Thyroid gland (tissue), 4 donors: ENCODE measurements around the gene BRIP1. TPM values are rescaled to one million over a fixed set of nuclear protein-coding genes. Genes with fewer than 3 reads are reported as not detected.

Experiments used
- DNase-seq, 2 donors: peaks; one replicate each; pipeline ENCODE4 v3.0.0-alpha.2; 2019
- H3K27ac ChIP-seq, 3 donors: fragments of 200-600 bp; sonication (generic); 1 replicate in 2 of 3; 2 replicates in 1 of 3; pipeline ENCODE4 v1.5.1; 2016 to 2019; ENCODE audit warnings: mild to moderate bottlenecking in 1 of 3, moderate library complexity in 1 of 3
- H3K27me3 ChIP-seq: fragments of 200-600 bp; sonication (generic); one replicate; pipeline ENCODE4 v1.5.1; 2019
- H3K36me3 ChIP-seq, 2 donors: fragments of 200-600 bp; sonication (generic); one replicate each; pipeline ENCODE4 v1.5.1; 2016 to 2019
- H3K4me1 ChIP-seq, 2 donors: fragments of 200-600 bp; sonication (generic); one replicate each; pipeline ENCODE4 v1.5.1; 2017 to 2019
- H3K4me3 ChIP-seq, 3 donors: fragments of 200-600 bp; sonication (generic); replicated peaks in 1 of 3; 1 replicate in 2 of 3; 2 replicates in 1 of 3; pipeline ENCODE4 v1.5.1; 2016; ENCODE audit warnings: mild to moderate bottlenecking in 1 of 3
- H3K9me3 ChIP-seq: fragments of 200-600 bp; sonication (generic); one replicate; pipeline ENCODE4 v1.5.1; 2017
- POLR2A ChIP-seq, 2 donors: fragments of 450-650 bp; IDR thresholded peaks; one replicate each; pipeline ENCODE4 v1.6.1; 2017; ENCODE audit warnings: antibody characterized with exemption in 2 of 2, mild to moderate bottlenecking in 2 of 2, moderate library complexity in 1 of 2
- WGBS, 2 donors: methylation state at CpG; one replicate each; pipeline ENCODE4 v1.1.5; 2017; 5-methylcytosine and 5-hydroxymethylcytosine counted together
- intact Hi-C: fragments of 100-400 bp; cut with DNase I; formaldehyde crosslinking; loops from one replicate; pipeline ENCODE4 v1.15.1; 2023
- total RNA-seq, 4 donors: library from RNA; depleted of rRNA; stranded (reverse); fragments of >200 nt; gene quantifications; one replicate each; pipeline ENCODE4 v1.2.3, GENCODE V29; 2016
- TF ChIP-seq, protein P1 (sequence below), 6 experiments: fragments of 200-600 bp in 3 of 6; fragments of 450-650 bp in 3 of 6; sonication (generic) in 3 of 6; IDR thresholded peaks; one replicate each; pipeline ENCODE4 v1.5.1; 2016 to 2019; ENCODE audit warnings: antibody characterized with exemption in 6 of 6, mild to moderate bottlenecking in 2 of 6, inconsistent platforms in 1 of 6, moderate library complexity in 1 of 6

BRIP1 gene
- total RNA-seq, 4 donors from 2014 or later = 0.40 TPM; not detected in 3

DNA sequence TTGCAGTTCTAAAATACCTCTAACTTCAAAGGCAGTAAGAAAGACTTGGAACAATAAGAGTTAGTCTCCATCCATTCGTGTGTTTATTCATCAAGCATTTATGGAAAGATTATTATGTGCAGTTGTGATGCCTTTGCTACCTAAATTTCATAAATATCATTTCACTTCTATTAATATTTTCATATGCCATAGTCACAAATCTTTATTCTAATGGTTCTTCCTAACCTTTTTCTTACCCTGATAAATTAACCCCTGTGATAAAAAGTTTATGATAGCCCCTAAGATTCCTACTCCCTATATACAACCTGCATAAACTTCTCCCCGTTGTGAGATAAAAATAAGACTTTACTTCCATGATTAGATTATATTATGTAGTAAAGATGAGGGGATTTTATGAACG, 94.9 kb downstream of the BRIP1 start:
- no peak for DNase-seq
- no peaks in the 10 kb centered on the region for H3K36me3 ChIP-seq
- 96 to 99% methylated on average over 3 of the region's 3 CpGs for WGBS, 2 donors
- TF ChIP-seq, protein P1, sequence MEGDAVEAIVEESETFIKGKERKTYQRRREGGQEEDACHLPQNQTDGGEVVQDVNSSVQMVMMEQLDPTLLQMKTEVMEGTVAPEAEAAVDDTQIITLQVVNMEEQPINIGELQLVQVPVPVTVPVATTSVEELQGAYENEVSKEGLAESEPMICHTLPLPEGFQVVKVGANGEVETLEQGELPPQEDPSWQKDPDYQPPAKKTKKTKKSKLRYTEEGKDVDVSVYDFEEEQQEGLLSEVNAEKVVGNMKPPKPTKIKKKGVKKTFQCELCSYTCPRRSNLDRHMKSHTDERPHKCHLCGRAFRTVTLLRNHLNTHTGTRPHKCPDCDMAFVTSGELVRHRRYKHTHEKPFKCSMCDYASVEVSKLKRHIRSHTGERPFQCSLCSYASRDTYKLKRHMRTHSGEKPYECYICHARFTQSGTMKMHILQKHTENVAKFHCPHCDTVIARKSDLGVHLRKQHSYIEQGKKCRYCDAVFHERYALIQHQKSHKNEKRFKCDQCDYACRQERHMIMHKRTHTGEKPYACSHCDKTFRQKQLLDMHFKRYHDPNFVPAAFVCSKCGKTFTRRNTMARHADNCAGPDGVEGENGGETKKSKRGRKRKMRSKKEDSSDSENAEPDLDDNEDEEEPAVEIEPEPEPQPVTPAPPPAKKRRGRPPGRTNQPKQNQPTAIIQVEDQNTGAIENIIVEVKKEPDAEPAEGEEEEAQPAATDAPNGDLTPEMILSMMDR (IDR thresholded peaks at IDR 0.05) = no peak
- no peak for TF ChIP-seq POLR2A (IDR thresholded peaks at IDR 0.05)
- no peaks in the 10 kb centered on the region for H3K27me3 ChIP-seq
- H3K9me3 ChIP-seq = no peaks in the 10 kb centered on the region
- H3K4me3 ChIP-seq = no peak overlapping the region
- intact Hi-C loops = no loop called here
- no peak overlapping the region for H3K27ac ChIP-seq
- no peaks in the 10 kb centered on the region for H3K4me1 ChIP-seq

GRCh38 chr17:61766520-61766919, 96.8 kb downstream of the BRIP1 start:
- no peaks in the 10 kb centered on the region for H3K4me1 ChIP-seq
- no peaks in the 10 kb centered on the region for H3K9me3 ChIP-seq
- no peaks in the 10 kb centered on the region for H3K36me3 ChIP-seq
- H3K4me3 ChIP-seq = no peak overlapping the region
- TF ChIP-seq, protein P1 (IDR thresholded peaks at IDR 0.05) = no peak
- TF ChIP-seq POLR2A (IDR thresholded peaks at IDR 0.05) = no peak
- H3K27ac ChIP-seq = no peak overlapping the region
- H3K27me3 ChIP-seq = no peaks in the 10 kb centered on the region
- no peak for DNase-seq
- 84 to 87% methylated on average over 2 of the region's 2 CpGs for WGBS, 2 donors
- intact Hi-C loops = no loop called here

DNA sequence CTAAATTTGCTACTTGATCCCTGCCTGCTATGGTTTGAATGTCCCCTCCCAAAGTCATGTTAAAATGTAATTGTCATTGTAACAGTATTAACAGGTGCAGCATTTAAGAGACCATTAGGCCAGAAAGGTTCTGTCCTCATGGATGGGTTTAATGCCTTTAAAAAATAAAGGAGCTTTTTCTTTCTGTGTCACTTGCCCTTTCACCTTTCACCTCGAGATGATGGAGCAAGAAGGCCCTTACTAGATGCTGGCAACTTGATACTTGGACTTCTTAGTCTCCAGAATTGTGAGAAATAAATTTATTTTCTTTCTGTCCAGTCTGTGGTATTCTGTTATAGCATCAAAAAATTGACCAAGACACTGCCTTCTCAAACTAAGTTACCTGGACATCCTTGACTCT, 98.5 kb downstream of the BRIP1 start:
- no peaks in the 10 kb centered on the region for H3K4me1 ChIP-seq
- no peak overlapping the region for H3K4me3 ChIP-seq
- H3K9me3 ChIP-seq = no peaks in the 10 kb centered on the region
- no peak for DNase-seq
- no peak overlapping the region for H3K27ac ChIP-seq
- H3K27me3 ChIP-seq = no peaks in the 10 kb centered on the region
- intact Hi-C loops = no loop called here
- TF ChIP-seq, protein P1 (IDR thresholded peaks at IDR 0.05) = no peak
- TF ChIP-seq POLR2A (IDR thresholded peaks at IDR 0.05) = no peak
- 94 to 100% methylated on average over 1 of the region's 1 CpG for WGBS, 2 donors
- no peaks in the 10 kb centered on the region for H3K36me3 ChIP-seq

DNA sequence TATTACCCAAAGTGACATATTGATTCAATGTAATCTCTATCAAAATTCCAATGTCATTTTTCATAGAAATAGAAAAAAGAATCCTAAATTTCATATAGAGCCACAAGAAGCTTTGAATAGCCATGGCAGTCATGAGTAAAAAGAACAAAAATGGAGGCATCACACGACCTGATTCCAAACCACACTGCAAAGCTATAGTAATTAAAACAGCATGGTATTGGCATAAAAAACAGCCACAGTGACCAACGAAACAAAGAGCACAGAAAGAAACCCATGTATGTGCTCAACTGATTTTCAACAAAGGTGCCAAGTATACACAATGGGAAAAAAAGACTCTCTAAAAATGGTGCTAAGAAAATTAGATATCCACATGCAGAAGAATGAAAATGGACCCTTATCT, 101.5 kb downstream of the BRIP1 start:
- 90 to 95% methylated on average over 2 of the region's 2 CpGs for WGBS, 2 donors

GRCh38 chr17:61759362-61759761, 104.0 kb downstream of the BRIP1 start:
- intact Hi-C loops = no loop called here
- no peak overlapping the region for H3K4me3 ChIP-seq
- DNase-seq = no peak
- no peaks in the 10 kb centered on the region for H3K36me3 ChIP-seq
- H3K9me3 ChIP-seq = no peaks in the 10 kb centered on the region
- no peak overlapping the region for H3K27ac ChIP-seq
- TF ChIP-seq, protein P1 (IDR thresholded peaks at IDR 0.05) = no peak
- no peak for TF ChIP-seq POLR2A (IDR thresholded peaks at IDR 0.05)
- H3K27me3 ChIP-seq = no peaks in the 10 kb centered on the region
- H3K4me1 ChIP-seq = no peaks in the 10 kb centered on the region
- 95 to 97% methylated on average over 1 of the region's 1 CpG for WGBS, 2 donors

More for the DNA sequence above, 101.5 kb downstream of the BRIP1 start:
- H3K4me3 ChIP-seq = no peak overlapping the region
- H3K27me3 ChIP-seq = no peaks in the 10 kb centered on the region
- no peak overlapping the region for H3K27ac ChIP-seq
- TF ChIP-seq, protein P1 (IDR thresholded peaks at IDR 0.05) = no peak
- TF ChIP-seq POLR2A (IDR thresholded peaks at IDR 0.05) = no peak
- intact Hi-C loops = no loop called here
- no peaks in the 10 kb centered on the region for H3K4me1 ChIP-seq
- H3K36me3 ChIP-seq = no peaks in the 10 kb centered on the region
- H3K9me3 ChIP-seq = no peaks in the 10 kb centered on the region
- no peak for DNase-seq
